ENCODE data around the gene RPRD2. TPM values are rescaled to one million over a fixed set of nuclear protein-coding genes. Genes with fewer than 3 reads are reported as not detected.
"Not testable (repeated sequence)": the region's sequence is repeated elsewhere in the genome, so short reads cannot be mapped to it uniquely, and the experiment has no call there.

RPRD2 gene
- 44.7 TPM for total RNA-seq

DNA sequence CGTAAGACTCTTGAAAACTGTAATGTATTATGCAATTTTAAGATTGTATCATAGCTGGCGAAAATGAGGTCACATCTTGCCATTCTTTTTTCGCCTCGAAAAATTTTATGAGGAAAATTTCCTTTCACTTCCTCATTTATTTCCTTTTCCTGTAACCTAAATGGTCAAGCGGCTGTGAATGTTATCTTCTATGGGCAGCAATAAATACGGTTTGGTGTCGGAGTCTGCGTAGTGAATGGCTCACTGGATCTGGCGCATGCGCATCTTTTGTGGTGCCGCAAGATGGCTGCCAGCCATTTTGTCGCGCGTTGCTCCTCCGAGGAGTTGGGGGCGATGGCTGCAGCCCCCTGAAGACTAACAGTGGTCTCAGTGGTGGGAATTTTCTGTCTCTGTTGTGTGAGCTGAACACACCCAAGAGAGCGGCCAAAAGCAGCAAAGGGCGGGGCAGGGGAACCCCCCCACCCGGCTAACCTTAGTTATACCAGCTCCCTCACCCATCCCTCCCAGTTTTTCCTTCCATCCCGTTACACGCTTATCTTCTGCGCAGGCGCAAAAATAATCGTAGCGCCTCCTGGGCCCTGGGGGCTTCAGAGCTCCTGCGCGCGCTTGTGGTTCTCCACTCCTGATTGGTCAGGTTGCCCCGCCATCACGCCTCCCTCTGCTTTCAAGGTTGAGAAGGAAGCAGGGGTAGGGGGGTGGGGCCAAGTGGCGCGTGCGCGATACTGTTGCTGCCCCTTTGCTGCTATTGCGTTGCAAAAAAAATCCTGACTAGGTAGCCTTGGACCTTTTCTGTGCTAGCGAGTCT lies at the start of gene RPRD2:
TSS of gene RPRD2 (plus strand) at position 722 of the 805 bp plus-strand sequence. CDS start 568 bp downstream, outside the sequence.
- peak; percentile 100 for DNase-seq (ENCODE audit: low spot score)

DNA sequence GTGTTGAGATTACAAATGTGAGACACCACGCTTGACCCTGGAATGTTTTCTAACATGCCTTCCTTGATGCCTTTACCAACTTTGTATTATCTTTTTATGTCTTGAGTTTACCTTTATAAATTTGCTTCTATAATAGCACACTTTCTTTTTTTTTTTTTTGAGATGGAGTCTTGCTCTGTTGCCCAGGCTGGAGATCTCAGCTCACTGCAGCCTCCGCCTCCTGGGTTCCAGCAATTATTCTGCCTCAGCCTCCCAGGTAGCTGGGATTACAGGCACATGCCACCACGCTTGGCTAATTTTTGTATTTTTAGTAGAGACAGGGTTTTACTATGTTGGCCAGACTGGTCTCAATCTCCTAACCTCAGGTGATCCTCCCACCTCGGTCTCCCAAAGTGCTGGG lies 49.3 kb upstream of the RPRD2 start:
- not testable (repeated sequence) for DNase-seq (ENCODE audit: low spot score)

DNA sequence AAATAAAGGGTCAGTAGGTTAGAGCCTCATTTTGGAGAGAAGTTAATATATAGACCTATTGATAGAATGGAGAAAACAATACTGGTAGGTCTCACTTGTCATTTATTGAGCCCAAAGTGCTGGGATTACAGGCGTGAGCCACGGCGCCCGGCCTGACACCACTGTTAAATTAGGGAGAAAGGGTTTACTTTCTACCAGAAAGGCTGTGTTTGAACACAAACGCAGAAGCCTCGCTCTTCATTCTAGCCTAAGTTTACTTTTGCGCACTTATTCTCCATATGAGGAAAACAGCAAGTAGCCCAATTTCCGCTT lies 43.3 kb upstream of the RPRD2 start:
- no peak for DNase-seq (ENCODE audit: low spot score)

DNA sequence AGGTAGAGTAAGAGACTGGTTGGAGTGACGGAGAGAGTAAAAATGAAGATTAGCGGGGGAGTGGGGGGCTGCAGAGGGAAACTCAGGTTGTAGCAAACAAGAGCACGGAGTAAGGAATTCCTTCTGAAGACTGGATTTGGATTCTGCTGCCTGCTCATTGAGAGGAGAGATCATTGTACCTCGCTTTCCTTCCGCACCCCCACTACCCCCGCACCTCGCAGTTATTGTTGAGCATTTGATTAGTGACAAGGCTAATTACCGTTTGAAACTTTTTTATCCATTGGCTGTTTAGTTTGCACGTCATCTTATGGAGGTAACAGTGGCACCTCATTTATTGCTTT lies 42.2 kb upstream of the RPRD2 start:
- no peak for DNase-seq (ENCODE audit: low spot score)

DNA sequence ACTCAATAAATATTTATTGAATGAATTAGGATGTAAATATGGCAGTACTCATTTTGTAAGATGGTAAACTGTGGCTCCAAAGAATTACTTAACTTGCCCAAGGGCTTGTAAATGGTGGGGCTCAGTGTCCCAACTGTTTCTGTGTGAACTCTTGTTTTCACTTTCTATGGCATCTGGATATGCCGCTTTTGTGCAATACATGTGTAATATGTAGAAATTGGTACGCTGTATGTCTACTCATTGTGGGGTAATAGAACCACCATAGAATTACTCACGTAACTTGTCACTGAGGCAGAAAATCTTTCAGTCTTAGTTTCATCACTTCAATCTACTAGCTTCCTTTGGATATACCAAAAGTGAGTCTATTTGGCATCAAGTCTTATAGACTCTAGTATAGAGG lies 41.6 kb upstream of the RPRD2 start:
- no peak for DNase-seq (ENCODE audit: low spot score)

DNA sequence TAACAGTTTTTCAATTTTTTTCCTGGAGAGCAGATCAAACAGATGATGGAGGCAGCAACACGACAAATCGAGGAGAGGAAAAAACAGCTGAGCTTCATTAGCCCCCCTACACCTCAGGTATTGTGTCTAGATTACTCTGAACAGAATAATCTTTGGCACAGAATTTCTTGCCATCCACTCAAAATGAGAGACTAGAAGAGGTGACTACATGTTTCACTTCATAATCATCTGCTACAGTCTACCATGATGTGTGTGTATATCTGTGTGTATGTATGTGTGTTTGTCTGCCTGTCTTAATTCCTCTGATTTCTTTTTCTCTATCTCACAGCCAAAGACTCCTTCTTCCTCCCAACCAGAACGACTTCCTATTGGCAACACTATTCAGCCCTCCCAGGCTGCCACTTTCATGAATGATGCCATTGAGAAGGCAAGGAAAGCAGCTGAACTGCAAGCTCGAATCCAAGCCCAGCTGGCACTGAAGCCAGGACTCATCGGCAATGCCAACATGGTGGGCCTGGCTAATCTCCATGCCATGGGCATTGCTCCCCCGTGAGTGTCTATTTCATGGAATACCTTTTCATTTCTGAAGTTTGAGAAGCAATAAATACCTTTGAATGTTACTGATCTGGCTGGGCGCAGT lies 31.2 kb upstream of the RPRD2 start:
- no peak for DNase-seq (ENCODE audit: low spot score)

DNA sequence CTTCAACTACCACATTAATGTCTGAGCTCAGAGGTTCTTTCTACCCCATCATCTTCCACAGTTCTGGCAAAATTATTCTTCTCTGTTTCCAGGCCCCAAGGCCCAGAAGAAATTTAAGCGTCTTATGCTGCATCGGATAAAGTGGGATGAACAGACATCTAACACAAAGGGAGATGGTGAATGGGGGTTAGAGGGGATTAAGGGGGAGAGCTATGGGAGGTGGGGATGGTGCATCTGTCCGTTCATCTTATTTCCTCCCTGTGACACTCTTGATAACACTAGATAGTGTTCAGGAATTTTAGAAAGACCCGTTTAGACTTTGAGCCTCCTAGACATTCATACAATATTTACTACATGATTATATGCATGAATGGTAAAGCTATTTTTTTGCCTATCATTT lies 17.6 kb upstream of the RPRD2 start:
- DNase-seq (ENCODE audit: low spot score): no peak

DNA sequence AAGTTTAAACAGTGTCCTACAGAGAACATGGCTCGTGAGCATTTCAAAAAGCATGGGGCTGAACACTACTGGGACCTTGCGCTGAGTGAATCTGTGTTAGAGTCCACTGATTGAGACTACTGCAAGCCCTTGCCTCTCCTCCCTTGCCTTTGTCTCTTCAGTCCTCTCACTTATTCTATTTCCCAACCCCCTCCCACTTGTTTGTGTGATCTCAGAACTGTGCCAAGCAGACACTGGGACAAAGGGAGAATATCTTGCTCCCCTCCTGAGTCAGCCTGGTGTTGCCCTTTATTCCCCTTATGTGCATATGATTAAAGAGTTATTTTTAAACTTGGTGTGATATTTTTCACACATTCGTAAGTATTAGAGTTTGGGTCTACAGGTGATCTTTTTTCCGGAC lies 11.1 kb upstream of the RPRD2 start:
- no peak for DNase-seq (ENCODE audit: low spot score)

DNA sequence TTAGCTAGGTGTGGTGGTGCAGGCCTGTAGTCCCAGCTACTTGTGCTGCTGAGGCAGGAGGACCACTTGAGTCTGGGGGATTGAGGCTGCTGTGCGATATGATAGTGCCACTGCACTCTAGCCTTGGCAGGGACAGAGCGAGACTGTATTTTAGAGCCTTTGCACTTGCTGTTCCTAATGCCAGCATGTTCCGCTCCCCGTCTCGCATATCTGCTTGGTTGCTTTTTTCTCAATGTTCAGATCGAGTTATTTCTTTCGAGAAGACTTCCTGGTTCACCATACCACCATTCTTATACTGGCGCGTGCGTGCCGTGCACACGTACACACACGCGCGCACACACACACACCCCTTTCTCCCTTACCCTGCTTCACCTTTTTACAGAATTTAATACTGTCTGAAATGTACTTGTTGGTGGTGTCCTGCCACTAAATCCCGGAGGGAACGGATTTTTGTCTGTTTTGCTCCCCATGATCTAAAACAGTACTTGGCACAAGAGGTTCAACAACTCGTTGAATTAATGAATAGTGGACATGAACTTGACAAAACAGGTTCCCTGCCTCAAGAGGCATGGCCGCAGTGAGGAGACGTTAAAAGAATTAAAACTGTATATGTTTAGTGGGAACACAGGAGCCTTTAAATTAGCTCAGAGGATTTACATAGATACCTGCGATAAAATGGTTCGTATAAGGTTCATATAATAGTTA lies 1.1 kb upstream of the RPRD2 start:
- DNase-seq (ENCODE audit: low spot score): no peak

DNA sequence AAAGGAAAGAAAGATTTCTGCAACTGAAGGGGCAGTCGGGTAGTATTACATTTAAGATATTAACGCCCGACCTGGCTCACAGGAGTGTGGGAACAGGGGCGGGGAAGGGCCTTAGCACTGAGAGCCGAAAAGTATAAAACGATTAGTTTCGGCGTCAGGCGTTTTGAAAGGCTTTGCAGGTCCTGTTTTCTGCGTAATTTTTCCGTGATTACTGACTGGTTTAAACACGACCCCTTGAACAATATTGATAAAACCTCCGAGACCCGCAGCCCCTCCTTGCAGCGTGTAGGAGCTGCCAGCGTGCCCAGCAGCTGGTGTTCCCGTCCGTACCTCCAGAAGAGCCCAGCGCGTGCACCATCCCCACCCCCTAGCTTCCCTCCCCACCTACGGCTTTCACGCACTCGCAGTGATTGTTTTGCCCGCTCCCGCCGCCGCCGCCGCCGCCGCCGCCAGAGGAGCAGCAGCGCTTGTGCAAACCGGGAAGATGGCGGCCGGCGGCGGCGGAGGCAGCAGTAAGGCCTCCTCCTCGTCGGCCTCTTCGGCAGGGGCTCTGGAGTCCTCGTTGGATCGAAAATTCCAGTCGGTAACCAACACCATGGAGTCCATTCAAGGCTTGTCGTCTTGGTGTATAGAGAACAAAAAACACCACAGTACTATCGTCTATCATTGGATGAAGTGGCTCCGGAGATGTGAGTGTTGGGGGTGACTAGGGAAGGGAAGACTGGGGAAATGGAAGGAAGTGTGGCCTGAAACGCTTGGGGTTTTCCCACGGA lies 470 bp downstream of the RPRD2 start:
- peak; percentile 84 for DNase-seq (ENCODE audit: low spot score)

DNA sequence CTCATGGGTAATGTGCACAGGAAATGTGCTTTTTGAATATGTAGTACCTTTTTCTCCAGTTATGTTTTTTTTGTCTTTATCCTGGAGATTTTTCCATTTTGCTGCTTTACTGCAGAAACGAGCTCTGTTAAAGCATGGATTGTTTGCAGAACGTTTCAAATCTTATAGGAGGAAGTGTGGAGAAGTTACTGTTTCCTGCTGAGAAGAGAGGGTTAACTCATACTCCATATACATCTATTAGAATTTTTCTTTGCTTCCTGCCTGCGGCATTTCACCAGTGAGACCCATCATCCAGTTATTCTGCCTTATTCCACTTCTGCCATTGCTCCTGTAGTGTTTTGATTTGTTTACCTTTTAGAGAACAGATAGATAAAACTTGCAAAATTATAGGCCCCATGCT lies 2.0 kb downstream of the RPRD2 start:
- DNase-seq (ENCODE audit: low spot score): no peak

DNA sequence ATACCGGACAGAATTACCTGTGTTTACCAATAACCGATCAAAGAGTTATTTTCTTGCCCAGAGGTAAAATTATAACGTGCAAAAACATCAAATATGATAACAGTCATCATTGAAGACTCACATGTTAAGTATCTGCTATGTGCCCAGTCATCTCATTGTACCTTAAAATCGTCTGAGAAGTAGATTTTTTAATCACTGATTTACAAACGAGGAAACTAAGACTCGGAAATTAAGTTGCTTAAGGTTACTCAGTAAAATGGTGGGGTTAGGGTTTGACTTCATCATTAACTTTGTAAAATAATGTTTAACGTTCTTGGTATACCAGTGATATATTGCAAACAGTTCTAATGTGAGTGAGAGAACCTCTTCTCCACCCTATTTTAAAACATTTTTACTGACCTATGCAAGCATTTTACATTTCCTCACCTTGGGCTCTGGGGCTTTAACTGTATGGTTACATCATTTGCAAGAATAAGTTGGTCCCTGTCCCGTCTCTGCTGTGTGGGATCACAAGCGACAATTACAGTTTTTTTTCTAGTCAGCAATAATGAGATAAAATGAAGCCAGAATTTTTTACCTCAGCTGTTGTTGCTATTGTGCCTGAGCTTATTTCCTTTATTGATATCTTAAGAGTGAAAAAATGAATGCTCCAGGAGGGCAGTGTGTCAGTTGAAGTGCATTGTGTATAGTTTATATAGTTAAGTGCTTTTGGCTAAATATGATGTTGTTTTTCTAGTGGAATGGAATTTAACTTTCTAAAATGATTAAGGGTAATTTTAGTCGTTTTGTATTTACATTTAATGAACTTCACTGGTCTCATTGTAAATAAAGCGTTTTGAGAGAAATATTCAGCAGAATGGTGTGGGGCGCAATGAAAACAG lies 2.7 kb downstream of the RPRD2 start:
- DNase-seq (ENCODE audit: low spot score): no peak

DNA sequence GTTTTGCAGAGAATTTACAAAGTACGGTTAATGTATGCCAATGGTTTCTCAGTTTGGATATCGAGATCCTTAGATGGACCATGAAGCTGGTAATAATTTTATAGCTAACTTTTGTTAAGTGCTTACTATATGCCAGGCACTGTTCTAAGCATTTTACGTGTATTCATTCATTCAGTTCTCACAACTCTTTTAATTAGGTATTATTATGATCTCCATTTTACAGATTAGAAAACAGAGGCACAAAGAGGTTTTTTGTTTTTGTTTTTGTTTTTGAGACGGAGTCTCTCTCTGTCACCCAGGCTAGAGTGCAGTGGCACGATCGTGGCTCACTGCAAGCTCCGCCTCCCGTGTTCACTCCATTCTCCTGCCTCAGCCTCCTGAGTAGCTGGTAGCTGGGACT lies 7.2 kb downstream of the RPRD2 start:
- no peak for DNase-seq (ENCODE audit: low spot score)

DNA sequence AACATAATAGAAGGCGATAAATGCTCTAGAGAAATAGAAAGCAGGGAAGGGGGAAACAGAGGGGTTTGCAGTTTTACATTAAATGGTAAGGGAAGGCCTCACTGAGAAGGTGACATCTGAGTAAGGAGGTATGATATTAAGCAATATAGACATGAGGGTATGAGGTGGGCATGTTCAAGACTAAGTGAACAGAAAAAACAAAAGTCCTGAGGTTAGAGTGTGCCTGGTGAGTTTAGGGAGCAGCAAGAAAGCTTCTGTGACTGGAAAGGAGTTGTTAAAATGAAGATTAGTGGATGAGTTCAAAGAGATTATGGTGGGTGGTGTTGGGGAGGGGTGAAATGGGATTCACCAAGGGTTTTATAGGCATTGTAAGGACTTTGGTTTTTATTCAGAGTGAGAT lies 8.6 kb downstream of the RPRD2 start:
- DNase-seq (ENCODE audit: low spot score): no peak

DNA sequence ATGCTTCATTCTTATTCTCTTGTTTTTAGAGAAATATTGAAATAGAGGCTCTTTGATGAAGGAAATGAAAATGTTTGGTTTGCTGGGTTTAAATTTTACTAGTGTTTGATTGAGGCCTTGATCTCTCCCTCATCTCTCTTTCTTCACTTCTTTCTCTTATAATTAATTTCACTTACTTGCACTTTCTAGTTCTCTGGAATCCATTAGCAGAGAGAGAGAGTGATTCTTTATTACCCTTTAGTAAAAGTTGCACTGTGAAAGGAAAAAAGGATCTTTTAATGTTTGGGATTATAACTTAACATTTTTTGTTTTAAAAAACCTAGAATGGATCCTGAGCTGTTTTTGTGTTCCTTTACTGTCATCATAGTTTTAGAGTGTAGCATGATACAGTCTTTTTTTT lies 12.2 kb downstream of the RPRD2 start:
- DNase-seq (ENCODE audit: low spot score): no peak

DNA sequence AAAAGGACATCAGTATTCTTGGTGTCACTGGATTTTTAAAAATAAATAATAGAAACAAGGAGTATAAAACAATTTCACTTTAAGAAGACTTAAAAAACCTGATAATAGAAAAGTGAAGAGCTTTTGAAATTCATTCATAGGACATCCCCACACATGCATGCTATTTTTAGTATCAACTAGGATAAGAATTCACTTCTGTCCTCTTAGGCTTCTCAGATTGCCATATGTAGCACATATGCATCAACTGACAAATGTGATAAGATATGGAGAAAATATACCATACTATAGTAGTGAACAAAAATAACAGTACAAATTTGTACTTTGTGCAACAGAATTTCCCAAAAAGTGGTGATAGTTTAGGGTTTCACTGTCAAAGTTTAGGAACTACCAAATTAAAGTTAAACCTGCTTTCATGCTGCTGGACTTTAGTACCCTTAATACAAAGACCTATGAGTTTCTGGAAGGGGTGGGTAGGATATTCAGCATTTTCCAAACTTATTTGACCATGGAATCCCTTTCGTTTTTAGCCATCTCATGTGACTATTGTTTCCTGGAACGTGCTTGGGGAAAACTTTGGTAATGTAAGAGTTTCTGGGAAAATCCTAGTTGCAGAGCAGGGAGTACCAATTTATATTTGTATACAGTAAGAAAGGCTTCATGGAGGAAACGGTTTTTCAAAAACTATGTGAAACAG lies 19.8 kb downstream of the RPRD2 start:
- DNase-seq (ENCODE audit: low spot score): no peak

DNA sequence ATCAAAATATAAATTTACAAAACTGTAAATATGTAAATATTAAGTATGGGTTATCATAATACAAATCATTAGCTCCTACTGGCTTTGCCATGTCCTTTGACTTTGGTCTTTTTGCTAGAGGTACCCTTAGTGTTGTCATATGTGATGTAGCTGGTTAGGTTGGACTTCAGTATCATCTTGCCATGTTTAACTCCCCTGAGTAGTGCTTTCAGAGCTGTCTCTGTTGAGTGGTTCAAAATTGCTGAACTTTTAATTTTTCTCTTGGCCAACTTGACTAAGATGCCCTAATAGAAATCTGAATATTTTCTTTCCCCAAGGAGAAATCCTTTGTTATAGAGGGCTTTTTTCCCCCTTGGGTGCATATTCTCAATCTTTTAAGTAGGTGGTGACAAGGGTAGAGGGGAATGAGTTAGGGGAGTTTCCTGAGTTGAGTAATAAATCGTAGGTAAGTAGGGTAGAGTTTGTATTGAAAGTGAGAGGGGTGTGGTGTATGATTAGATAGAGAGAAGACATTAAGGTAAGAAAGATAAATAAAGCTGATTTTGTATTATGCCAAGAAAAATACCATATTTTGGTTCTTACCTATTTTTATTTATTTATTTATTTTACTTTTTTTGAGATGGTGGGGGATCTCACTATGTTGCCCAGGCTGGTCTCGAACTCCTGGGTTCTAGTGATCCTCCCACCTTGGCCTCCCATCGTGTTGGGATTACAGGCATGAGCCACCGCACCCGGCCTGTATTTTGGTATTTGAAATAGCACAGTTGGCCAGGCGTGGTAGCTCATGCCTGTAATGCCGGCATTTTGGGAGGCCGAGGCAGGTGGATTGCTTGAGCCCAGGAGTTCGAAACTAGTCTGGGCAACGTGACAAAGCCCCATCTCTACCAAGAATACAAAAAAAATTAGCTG lies 21.8 kb downstream of the RPRD2 start:
- no peak for DNase-seq (ENCODE audit: low spot score)

DNA sequence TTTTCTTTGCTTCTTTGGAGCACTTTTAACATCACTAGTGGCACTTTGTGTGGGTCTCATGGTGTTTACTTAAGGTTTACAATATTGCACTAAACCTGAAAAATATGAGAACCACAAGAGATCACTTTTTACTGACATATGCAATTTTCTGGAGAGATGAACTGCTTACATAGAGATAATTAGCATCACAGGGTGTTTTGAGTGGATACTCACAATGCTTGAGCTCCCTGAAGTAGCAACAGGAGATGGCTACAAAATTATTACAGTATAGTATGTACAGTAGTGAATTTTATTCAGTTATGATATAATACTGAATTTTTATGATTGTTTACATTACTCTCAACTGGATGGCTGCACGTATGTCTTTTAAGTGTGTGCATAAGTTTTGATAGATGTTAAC lies 22.6 kb downstream of the RPRD2 start:
- no peak for DNase-seq (ENCODE audit: low spot score)

DNA sequence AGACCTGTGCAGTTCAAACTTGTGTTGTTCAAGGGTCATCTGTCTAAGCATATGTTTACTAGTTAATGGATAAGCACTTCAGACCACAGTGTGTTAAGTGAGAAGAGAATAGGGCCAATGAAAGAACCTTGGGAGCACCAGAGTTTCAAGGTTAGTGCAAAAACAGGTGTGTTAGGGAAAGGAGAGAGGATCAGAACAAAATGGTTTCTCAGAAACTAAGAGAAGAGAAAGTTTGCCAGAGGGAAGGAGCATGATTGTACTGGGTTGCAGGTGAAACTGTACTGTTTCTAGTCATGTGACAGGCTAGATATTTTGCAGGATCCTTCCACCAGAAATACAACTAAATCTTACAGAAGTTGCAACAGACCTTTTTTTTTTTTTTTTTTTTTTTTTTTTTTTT lies 23.3 kb downstream of the RPRD2 start:
- no peak for DNase-seq (ENCODE audit: low spot score)

DNA sequence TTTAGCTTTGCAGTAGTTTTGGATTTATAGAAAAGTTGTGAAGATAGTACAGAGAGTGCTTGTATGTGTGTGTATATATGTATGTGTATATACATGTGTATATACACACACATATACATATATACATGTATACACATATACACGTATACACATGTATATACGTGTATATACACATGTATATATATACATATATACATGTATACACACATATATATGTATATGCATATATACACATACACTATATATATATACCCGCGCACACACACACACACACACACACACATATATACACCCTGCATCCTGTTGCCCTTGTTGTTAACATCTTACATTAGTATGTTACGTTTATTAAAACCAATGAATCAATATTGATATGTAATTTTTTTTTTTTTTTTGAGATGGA lies 24.3 kb downstream of the RPRD2 start:
- no peak for DNase-seq (ENCODE audit: low spot score)

All from ureter (tissue), 1 donor.